T-helper 1 cell treated with Interleukin-12 subunit alpha and Interleukin-12 subunit beta and Interleukin-4 antibody, amounts not matched to agents 30 ng/mL and 1 ng/mL, for 36 hours (primary cell): ENCODE results near the gene LRP1. TPM values are rescaled to one million over a fixed set of nuclear protein-coding genes. Genes with fewer than 3 reads are reported as not detected.

Experiments used
- intact Hi-C: fragments of 100-400 bp; cut with micrococcal nuclease; formaldehyde crosslinking; loops from one replicate; pipeline ENCODE4 v1.15.1; 2024
- total RNA-seq: library from RNA; stranded (reverse); gene quantifications from 2 replicates; pipeline ENCODE4 v1.2.3, GENCODE V29; 2022

LRP1 gene
- total RNA-seq, 1 donor from 2014 or later, result 0.86 TPM

- intact Hi-C loops, result no loop called here
Observed at GRCh38 chr12:57207731-57208630, 79.7 kb downstream of the LRP1 start.

DNA sequence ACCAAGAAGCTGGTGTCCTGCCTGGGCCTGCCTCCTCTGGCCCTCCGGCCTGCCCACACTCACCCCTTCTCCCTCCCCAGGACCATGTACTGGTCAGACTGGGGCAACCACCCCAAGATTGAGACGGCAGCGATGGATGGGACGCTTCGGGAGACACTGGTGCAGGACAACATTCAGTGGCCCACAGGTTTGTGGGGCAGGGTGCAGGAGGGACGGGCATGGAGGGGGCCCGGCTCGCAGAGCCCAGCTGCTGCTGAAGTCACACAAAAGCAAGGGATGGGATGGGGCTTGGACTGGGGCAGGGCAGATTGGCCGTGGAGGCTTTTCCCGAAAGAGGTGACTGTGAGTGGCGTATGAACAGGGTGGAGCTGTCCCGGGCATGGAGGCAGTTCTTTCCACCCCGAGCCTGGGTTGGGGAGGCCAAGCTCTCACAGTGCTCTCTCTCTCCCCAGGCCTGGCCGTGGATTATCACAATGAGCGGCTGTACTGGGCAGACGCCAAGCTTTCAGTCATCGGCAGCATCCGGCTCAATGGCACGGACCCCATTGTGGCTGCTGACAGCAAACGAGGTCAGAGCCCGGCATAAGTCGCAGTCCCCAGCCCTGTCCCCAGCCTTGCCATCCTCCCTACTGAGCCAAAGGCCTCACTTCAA lies 80.5 kb downstream of the LRP1 start:
- intact Hi-C loops, result no loop called here

- intact Hi-C loops, result no loop called here
Observed at GRCh38 chr12:57209916-57210315, 81.6 kb downstream of the LRP1 start.

GRCh38 chr12:57210461-57210860 lies 82.2 kb downstream of the LRP1 start:
- intact Hi-C loops, result no loop called here

GRCh38 chr12:57210926-57211692 lies 82.8 kb downstream of the LRP1 start:
- intact Hi-C loops, result no loop called here

DNA sequence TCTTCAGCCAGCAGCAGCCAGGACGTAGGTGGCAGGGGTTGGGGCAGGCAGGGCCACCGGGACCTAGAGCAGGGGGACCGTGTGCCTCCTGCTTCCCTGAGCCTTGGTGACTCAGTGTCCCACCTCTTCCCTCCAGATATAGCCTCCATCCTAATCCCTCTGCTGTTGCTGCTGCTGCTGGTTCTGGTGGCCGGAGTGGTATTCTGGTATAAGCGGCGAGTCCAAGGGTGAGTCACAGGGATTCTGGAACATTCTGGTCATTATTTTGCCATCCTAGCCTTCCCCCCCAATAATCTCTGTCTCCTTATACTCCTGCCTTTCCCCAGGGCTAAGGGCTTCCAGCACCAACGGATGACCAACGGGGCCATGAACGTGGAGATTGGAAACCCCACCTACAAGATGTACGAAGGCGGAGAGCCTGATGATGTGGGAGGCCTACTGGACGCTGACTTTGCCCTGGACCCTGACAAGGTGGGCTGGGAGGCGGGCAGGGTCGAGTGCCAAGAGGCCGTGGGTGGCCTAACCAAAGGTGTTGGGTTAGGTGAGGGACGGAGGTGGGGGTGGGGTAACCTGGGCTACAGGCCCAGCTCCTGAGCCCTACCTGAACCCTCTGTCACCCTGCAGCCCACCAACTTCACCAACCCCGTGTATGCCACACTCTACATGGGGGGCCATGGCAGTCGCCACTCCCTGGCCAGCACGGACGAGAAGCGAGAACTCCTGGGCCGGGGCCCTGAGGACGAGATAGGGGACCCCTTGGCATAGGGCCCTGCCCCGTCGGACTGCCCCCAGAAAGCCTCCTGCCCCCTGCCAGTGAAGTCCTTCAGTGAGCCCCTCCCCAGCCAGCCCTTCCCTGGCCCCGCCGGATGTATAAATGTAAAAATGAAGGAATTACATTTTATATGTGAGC lies 83.8 kb downstream of the LRP1 start:
- intact Hi-C loops, result no loop called here

GRCh38 chr12:57212701-57213057 lies 84.4 kb downstream of the LRP1 start:
- intact Hi-C loops, result loop anchor here (1.0 kb wide), 1 partner anchor 31 kb away; no protein-coding TSS in a partner anchor

DNA sequence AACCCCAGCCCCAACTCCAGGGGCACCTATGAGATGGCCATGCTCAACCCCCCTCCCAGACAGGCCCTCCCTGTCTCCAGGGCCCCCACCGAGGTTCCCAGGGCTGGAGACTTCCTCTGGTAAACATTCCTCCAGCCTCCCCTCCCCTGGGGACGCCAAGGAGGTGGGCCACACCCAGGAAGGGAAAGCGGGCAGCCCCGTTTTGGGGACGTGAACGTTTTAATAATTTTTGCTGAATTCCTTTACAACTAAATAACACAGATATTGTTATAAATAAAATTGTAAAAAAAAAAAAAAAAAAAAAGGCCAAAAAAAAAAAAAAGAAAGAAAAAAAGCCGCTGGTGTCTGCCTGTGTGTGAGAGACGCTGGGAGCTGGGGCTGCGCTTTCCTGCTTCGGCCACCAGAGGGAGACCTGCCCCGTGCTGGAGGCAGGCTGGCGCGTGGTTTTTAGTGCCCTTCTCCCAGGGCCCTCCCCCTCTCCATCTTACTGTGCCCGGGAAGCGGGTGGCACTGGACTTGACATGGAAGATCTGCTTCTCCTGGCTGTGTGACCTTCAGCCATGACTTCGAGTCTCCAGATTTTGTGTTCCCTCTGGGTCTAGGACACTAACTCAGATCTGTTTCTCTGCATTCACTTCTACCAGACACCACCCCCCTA lies 84.9 kb downstream of the LRP1 start:
- intact Hi-C loops, result loop anchor here (1.0 kb wide), 1 partner anchor 30 kb away; no protein-coding TSS in a partner anchor

- intact Hi-C loops, result loop anchor here (1.0 to 2.0 kb wide), 4 partner anchors 15 to 249 kb away; partner anchors contain the start of gene SHMT2
Observed at GRCh38 chr12:57213763-57214397, 85.6 kb downstream of the LRP1 start.

DNA sequence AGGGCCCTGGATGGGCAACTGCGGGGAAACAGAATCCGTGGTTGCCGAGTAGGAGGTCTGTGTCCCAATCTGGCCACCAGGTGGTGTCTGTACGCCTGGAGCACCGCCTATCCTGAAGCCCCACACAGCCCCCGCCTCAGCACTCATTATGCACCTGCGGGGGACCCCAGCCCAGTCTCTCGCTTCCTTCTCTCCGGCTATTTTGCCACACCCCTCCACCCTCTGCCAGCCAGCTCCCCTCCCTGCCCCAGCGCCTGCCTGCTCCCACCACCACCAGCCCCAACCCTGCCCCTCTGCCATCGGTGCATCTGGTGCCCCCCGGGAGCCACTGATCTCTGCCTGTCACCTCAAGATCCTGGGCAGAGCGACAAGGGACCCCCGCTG lies 86.1 kb downstream of the LRP1 start:
- intact Hi-C loops, result loop anchor here (1.0 to 2.0 kb wide), 3 partner anchors 15 to 248 kb away; partner anchors contain the start of gene SHMT2

DNA sequence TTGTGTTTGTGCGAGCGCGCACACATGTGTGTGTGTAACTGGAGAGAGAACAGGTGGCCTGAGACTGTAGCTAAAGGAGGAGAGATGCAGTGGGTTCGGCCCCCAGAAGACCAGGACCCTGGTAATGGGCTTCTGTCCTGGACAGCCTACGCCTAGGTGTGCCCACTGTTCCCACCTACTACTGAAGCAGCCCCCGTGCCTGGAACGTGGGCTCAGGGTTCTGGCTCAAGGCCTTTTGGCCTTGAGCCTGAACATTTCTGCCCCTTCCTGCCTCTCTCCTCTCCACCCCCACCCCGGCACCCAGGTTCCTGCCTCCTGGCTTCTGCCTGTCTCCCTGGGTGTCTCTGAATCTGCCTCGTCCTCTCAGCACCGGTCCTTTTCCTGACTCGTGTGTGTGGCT lies 86.8 kb downstream of the LRP1 start:
- intact Hi-C loops, result loop anchor here (1.0 to 2.0 kb wide), 2 partner anchors 65 to 248 kb away; no protein-coding TSS in a partner anchor

GRCh38 chr12:57215668-57216013 lies 87.4 kb downstream of the LRP1 start:
- intact Hi-C loops, result loop anchor here (1.0 to 2.0 kb wide), 2 partner anchors 65 to 247 kb away; no protein-coding TSS in a partner anchor

DNA sequence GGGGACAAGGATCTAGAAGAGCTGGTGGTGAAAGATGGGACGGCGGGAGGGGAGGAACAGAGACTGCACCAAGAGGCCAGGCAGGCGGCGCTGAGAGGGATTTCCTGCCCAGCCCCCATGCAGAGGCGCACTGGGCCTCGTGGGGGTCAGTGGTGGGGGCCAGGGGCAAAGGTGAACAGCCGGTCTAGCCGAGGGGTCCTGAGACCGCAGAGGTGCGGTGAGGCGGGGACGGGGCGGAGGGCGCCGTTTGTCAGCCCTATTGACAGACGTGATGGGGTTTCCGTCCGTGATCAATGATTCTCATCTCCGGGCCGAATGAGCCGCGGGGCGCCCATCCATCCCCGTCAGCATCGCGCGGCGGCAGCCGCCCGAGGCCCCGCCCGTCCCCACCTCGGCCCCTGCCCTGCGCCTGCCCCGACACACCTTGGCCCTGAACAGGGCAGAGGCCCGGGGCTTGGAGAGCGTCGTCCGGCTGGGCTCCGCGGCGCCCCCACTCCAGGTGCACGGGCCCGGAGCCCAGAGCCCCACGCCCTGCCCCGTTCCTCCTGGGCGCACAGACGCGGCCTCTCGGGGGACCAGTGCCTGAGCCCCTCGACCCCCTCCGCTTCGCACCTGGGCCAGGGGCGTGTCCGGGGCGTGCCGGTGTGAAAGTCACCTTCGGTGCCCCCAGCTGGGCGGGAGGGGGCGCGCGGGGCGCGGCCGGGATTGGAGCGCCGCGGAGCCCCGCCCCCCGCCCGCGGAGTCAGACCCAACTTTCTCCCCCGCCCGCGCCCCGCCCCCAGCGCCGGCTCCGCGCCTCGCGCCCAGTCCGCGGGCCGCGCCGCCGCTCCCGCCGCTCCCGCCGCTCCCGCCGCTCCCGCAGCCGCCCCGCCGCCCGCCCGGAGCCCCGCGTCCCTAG lies 88.0 kb downstream of the LRP1 start, which contains the start of gene NXPH4:
NXPH4 (plus strand) TSS at position 781 of the 898 bp plus-strand sequence. CDS start 176 bp downstream, outside the sequence.
- intact Hi-C loops, result no loop called here

GRCh38 chr12:57216921-57217879 lies 88.9 kb downstream of the LRP1 start:
- intact Hi-C loops, result no loop called here

DNA sequence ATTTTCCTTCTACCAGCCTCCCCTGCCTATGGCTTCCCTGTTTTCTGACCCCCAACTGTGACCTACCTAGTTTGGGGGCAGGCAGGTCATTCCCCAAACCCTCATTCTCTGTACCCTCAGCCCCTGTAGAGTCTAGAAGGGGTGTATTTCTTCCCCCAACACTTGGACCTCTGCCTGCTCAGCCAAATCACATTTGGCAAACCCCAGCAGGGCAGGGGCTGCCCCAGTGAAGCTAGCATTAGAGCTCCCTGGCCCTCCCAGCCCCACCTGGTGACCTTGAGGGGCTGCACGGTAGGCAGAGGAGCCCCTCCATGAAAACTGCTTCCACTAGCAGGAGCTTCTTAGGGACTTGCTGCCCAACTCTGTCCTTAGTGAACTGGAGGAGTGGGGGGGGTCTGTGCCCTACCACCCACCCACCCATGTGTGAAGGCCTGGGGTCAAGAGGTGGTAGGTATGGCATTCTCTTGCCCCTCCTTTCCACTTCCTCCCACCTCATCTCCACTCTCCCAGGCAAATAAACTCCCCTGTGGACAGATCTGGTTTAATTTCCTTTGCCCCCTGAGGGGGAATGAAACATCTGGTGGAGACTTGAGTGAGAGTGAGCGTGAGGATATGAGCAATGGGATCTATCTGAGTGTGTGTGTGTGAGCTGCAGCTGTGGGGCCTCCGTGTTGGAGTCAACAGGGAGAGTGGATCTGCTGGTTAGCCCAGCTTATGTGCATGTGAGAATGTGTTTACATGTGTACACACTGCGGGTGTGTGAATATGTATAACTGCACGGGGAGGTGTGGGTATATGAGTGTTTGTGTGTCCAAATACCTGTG lies 90.0 kb downstream of the LRP1 start:
- intact Hi-C loops, result no loop called here
